Hepatocyte (in vitro differentiated cells): ENCODE data around the gene ANKRD44. TPM values are rescaled to one million over a fixed set of nuclear protein-coding genes. Genes with fewer than 3 reads are reported as not detected.

ENCODE experiments used
- DNase-seq: peaks from one replicate; pipeline ENCODE4 v3.0.0-alpha.2; 2016; ENCODE audit warnings: low spot score
- H2AFZ ChIP-seq: fragments of 200-600 bp; sonication (generic); 2 replicates; pipeline ENCODE4 v1.6.0; 2016; ENCODE audit warnings: antibody characterized with exemption, mild to moderate bottlenecking
- H3K27ac ChIP-seq: fragments of 200-600 bp; sonication (generic); 2 replicates; pipeline ENCODE4 v1.5.1; 2016; ENCODE audit warnings: mild to moderate bottlenecking
- H3K27me3 ChIP-seq: fragments of 200-600 bp; sonication (generic); 2 replicates; pipeline ENCODE4 v1.6.1; 2016
- H3K36me3 ChIP-seq: fragments of 200-600 bp; sonication (generic); replicated peaks from 2 replicates; pipeline ENCODE4 v1.5.1; 2016; ENCODE audit warnings: low read depth; ENCODE audit not compliant: insufficient read depth
- H3K4me1 ChIP-seq: fragments of 200-600 bp; sonication (generic); 2 replicates; pipeline ENCODE4 v1.5.1; 2016; ENCODE audit warnings: mild to moderate bottlenecking, moderate library complexity; ENCODE audit not compliant: insufficient read depth
- H3K4me2 ChIP-seq: fragments of 200-600 bp; sonication (generic); 2 replicates; pipeline ENCODE4 v1.6.0; 2016
- H3K4me3 ChIP-seq: fragments of 200-600 bp; sonication (generic); 2 replicates; pipeline ENCODE4 v1.5.1; 2016; ENCODE audit warnings: mild to moderate bottlenecking
- H3K79me2 ChIP-seq: fragments of 200-600 bp; sonication (generic); 2 replicates; pipeline ENCODE4 v1.6.0; 2017; ENCODE audit warnings: mild to moderate bottlenecking
- H3K9me2 ChIP-seq: fragments of 200-600 bp; sonication (generic); replicated peaks from 2 replicates; pipeline ENCODE4 v1.6.0; 2017; ENCODE audit warnings: mild to moderate bottlenecking; ENCODE audit not compliant: insufficient read depth
- H3K9me3 ChIP-seq: fragments of 200-600 bp; sonication (generic); 2 replicates; pipeline ENCODE4 v1.5.1; 2016; ENCODE audit warnings: low read depth, mild to moderate bottlenecking
- H4K20me1 ChIP-seq: fragments of 200-600 bp; sonication (generic); 2 replicates; pipeline ENCODE4 v1.6.0; 2016; ENCODE audit warnings: mild to moderate bottlenecking; ENCODE audit not compliant: insufficient read depth, poor library complexity, severe bottlenecking
- EZH2 ChIP-seq: fragments of 200-600 bp; sonication (generic); IDR thresholded peaks from 2 replicates; pipeline ENCODE4 v1.6.1; 2016; ENCODE audit warnings: antibody characterized with exemption, mild to moderate bottlenecking, borderline replicate concordance
- EZH2phosphoT487 ChIP-seq: fragments of 200-600 bp; sonication (generic); IDR thresholded peaks from one replicate; pipeline ENCODE4 v1.6.1; 2018; ENCODE audit warnings: antibody characterized with exemption, mild to moderate bottlenecking, low read depth, moderate library complexity; ENCODE audit not compliant: unreplicated experiment, severe bottlenecking
- WGBS: methylation state at CpG from one replicate; pipeline ENCODE4 v1.1.6; 2016; ENCODE audit warnings: low lambda C conversion rate; ENCODE audit errors: missing lambda C conversion rate; 5-methylcytosine and 5-hydroxymethylcytosine counted together
- polyA plus RNA-seq: library from polyadenylated mRNA; unstranded; fragments of >200 nt; fragmentation: Nextera tagmentation; extraction: Ambion mirVana; gene quantifications from 2 replicates; pipeline ENCODE4 v1.2.1, GENCODE V29; 2016
- total RNA-seq: library from RNA; depleted of rRNA; stranded (reverse); fragments of >200 nt; gene quantifications from 2 replicates; pipeline ENCODE4 v1.2.3, GENCODE V29; 2014
- TF ChIP-seq, protein P1 (sequence below): fragments of 200-600 bp; sonication (generic); IDR thresholded peaks from 2 replicates; pipeline ENCODE4 v1.5.1; 2016; ENCODE audit warnings: antibody characterized with exemption, mild to moderate bottlenecking; ENCODE audit not compliant: poor library complexity

Gene ANKRD44
- total and polyA plus RNA-seq, 2 experiments from 2014 or later: 5.9 to 9.1 TPM

DNA sequence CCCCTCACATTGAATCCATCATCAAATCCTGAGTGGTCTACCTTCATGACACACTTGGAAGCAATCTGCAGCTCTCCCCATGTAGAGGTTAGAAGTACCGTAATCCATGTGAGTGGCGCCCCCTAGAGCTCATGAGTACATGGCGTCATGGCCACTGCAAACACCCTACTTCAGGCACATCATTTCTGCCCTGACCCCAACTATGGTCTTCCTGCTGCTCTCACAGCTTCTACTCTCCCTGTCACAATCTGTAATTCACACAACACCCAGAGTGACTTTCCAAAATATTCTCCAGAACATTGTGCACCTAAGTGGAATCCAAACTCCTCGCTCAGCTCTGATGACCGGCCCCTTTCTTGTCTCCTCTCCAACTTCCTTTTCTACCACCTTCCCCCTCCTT is 141.9 kb downstream of the ANKRD44 start:
- 44% methylated on average over 5 of the region's 5 CpGs for WGBS
- no peaks in the 10 kb centered on the region for H3K36me3 ChIP-seq
- no peak overlapping the region for H2AFZ ChIP-seq
- H3K4me2 ChIP-seq: no peak overlapping the region
- no peak for TF ChIP-seq EZH2
- TF ChIP-seq, protein P1, sequence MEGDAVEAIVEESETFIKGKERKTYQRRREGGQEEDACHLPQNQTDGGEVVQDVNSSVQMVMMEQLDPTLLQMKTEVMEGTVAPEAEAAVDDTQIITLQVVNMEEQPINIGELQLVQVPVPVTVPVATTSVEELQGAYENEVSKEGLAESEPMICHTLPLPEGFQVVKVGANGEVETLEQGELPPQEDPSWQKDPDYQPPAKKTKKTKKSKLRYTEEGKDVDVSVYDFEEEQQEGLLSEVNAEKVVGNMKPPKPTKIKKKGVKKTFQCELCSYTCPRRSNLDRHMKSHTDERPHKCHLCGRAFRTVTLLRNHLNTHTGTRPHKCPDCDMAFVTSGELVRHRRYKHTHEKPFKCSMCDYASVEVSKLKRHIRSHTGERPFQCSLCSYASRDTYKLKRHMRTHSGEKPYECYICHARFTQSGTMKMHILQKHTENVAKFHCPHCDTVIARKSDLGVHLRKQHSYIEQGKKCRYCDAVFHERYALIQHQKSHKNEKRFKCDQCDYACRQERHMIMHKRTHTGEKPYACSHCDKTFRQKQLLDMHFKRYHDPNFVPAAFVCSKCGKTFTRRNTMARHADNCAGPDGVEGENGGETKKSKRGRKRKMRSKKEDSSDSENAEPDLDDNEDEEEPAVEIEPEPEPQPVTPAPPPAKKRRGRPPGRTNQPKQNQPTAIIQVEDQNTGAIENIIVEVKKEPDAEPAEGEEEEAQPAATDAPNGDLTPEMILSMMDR: peak; percentile 47
- no peak for TF ChIP-seq EZH2phosphoT487
- no peak overlapping the region for H3K4me3 ChIP-seq
- H3K79me2 ChIP-seq: no peaks in the 10 kb centered on the region
- H3K9me2 ChIP-seq: no peaks in the 10 kb centered on the region
- H3K27ac ChIP-seq: no peak overlapping the region
- no peaks in the 10 kb centered on the region for H3K4me1 ChIP-seq
- no peaks in the 10 kb centered on the region for H3K9me3 ChIP-seq
- DNase-seq: peak; percentile 75
- no peaks in the 10 kb centered on the region for H4K20me1 ChIP-seq
- H3K27me3 ChIP-seq: no peaks in the 10 kb centered on the region

DNA sequence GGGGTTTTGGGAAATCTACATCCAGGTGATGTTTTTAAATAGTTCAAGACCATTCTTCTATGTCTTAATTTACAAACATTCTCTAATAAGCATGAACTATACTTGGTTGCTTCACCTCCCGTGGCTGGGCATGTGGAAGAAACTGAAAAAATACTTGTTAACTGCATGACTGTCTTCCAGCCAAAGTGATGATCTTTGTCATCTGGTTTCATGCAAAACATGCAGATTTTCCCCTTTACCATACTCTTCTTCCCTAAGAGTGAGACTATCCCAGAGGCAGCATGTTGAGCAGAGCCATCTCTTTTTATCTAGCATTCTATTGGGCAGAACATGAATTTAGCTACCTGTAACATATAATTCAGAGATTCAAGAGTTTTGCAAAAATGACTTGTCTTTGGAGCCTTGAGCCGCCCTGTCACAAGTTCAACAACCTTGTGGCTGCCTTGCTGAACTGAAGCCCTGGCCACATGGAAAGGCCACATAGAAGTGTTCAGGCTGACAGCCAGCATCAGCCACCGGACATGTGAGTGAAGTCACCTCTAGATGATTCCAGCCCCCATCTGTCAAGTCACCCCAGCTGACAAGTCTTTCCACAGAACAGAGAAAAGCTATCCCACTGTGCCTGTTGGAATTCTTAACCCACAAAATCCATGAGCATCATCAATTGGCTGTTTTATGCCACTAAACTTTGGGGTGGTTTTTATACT is 142.8 kb downstream of the ANKRD44 start:
- no peak overlapping the region for H3K4me2 ChIP-seq
- WGBS: 83% methylated on average over 3 of the region's 3 CpGs
- no peaks in the 10 kb centered on the region for H3K9me3 ChIP-seq
- H3K27me3 ChIP-seq: no peaks in the 10 kb centered on the region
- no peak for DNase-seq
- no peaks in the 10 kb centered on the region for H4K20me1 ChIP-seq
- H2AFZ ChIP-seq: no peak overlapping the region
- TF ChIP-seq EZH2phosphoT487: no peak
- TF ChIP-seq, protein P1: no peak
- no peak for TF ChIP-seq EZH2
- H3K4me1 ChIP-seq: no peaks in the 10 kb centered on the region
- no peaks in the 10 kb centered on the region for H3K9me2 ChIP-seq
- H3K27ac ChIP-seq: no peak overlapping the region
- H3K36me3 ChIP-seq: no peaks in the 10 kb centered on the region
- H3K79me2 ChIP-seq: no peaks in the 10 kb centered on the region
- H3K4me3 ChIP-seq: no peak overlapping the region

DNA sequence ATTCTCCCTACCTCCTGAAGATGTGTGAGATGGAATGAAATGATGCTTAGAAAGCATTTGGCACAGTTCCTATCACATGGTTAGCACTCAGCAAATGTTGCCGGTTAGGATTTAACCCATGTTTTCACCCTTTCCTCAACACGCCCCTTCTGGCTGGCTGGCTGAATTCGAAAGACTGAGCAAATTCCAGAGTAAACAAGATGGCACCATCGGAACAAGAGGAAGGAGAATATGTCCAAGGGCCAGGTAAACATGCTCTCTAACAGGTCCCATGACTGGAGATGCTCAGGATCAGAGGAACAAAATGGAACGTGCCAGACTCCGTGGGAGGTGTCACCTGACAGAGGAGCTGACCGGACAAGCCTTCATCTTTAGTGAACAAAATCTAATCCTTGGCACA is 145.6 kb downstream of the ANKRD44 start:
- TF ChIP-seq EZH2phosphoT487 (no peak), EZH2 (no peak)
- TF ChIP-seq, protein P1: no peak
- Histone ChIP-seq H3K27me3 (no peaks in the 10 kb centered on the region), H3K4me3 (no peak overlapping the region), H3K4me1 (no peaks in the 10 kb centered on the region), H3K27ac (peak overlapping the region; percentile 18), H3K9me2 (no peaks in the 10 kb centered on the region), H2AFZ (no peak overlapping the region), H3K36me3 (no peaks in the 10 kb centered on the region), H4K20me1 (no peaks in the 10 kb centered on the region), H3K79me2 (no peaks in the 10 kb centered on the region), H3K9me3 (no peaks in the 10 kb centered on the region), H3K4me2 (peak overlapping the region; percentile 74)
- DNase-seq: no peak
- WGBS: 81% methylated on average over 7 of the region's 7 CpGs
